Measurements from ENCODE around the gene SLC9A9.

SLC9A9 gene

DNA sequence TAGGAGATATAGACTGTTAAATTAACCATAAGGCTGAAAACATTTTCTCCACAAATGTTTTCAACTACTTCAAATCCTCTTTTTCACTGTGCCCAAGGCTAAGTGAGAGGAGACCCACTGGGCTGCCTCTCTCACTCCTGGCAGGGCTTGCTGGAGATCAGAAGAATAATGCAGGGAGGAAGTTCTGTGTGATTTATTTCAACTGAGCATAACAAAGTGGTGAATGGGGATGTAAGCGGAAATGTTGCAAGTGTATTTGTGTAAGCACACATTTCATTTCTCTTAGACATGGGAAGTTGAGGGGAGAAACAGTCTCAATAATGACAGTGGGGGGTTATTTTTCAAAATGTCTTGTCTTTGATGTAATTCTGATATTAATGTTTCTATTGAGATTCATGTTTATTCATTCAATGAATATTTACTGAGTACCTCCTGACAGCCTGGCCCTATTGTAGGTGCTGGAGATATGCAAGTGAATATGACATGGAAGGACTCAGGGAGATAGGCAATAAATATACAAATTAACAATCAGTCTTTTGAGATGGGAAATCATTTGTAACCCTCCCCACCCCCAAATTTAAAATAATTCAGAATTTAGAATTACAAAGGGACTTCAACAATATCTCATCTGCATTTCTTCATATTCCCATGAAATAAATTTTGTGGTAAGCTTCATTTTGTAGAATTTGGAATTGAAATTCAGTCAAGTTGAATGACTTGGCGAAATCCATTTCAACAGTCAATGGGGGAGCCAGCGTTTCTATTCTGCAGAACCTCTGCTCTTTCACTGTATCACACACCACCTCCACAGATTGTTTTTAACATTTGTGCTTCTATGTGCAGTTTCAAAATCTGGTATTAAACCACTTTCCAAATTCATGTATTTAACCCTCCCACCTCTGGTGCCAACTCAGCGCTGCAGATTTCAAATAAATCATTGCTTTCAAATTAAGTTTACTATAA lies 247.2 kb downstream of the SLC9A9 start:
- DNase-seq (ENCODE audit: low read depth in 2 of 2), result no peak

- DNase-seq (ENCODE audit: low read depth in 2 of 2), result no peak
Measured at GRCh38 chr3:143597774-143598652, 250.3 kb downstream of the SLC9A9 start.

GRCh38 chr3:143596957-143597642 lies 251.2 kb downstream of the SLC9A9 start:
- no peak for DNase-seq (ENCODE audit: low read depth in 2 of 2)

GRCh38 chr3:143595456-143596077 lies 252.7 kb downstream of the SLC9A9 start:
- no peak for DNase-seq (ENCODE audit: low read depth in 2 of 2)

- no peak for DNase-seq (ENCODE audit: low read depth in 2 of 2)
Measured at GRCh38 chr3:143594206-143594605, 254.1 kb downstream of the SLC9A9 start.

- no peak for DNase-seq (ENCODE audit: low read depth in 2 of 2)
Measured at GRCh38 chr3:143590660-143591059, 257.6 kb downstream of the SLC9A9 start.

DNA sequence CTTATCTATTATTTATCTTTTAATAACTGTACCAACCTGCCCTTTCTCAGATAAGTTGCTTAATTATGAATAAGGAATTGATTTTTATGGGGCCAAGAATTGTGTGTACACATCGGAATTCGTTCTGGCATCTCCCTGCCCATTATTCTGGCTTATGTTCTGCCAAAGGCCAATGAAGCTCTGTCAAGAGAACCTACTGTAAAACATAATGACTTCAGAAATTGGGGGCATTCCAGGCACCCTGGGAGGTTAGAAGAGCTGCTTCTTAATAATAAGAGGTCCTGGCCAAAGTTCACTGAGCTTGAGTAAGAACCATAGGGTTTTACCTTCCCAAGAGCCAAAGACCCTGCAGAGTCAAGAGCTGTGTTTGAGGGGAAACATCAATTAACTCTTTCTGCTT lies 261.7 kb downstream of the SLC9A9 start:
- no peak for DNase-seq (ENCODE audit: low read depth in 2 of 2)

GRCh38 chr3:143585720-143586456 lies 262.4 kb downstream of the SLC9A9 start:
- no peak for DNase-seq (ENCODE audit: low read depth in 2 of 2)

DNA sequence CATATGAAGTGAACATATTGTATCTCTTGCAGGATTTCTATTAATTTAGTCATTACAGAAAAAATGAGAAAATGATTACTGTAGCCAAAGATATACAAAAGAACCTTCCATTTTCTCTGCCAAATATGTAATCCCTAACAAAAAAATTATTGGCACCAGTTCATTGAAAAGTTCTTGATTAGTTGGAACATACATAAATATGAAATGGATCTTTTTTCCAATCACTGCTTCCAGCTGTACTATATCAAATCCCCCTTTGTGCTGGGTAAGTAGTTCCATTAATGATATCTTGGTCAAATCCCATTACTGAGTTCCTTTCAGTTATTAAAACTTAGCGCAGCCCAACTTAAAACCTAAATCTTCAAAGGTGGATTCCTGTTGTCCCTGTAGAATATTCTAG lies 263.8 kb downstream of the SLC9A9 start:
- no peak for DNase-seq (ENCODE audit: low read depth in 2 of 2)

DNA sequence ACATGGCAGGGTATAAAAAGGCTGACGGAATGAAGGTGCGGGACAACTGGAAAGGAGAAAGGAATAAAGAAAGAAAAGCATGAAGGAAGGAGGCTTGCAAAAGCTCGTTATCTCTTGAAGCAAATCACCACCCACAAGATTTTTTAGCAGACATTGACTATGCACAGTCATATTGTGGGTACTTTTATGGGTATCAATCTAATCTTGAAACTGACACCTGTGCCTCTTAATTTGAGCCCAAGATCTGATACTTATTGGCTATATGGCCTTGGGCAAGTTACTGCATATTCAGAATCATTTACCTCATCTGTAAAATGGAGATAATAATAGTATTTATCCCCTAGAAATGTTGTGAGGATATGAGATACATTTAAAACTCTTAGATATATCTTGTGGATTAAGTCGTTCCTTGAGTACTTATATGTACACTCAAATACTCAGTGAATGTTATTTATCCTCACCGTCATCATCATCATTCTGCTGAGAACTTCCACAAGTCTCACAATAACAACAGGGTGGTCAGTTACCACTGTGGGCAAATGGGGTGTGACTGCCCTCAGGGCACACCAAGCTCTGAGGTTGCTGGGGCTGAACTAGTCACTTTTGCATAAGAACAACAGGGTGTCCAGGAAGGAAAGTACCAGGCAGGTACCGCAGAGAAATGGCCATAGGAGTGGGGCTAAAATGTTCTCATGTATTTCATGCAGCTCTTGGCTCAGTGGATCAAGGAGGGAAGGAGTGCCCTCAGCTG lies 266.1 kb downstream of the SLC9A9 start:
- no peak for DNase-seq (ENCODE audit: low read depth in 2 of 2)

- DNase-seq (ENCODE audit: low read depth in 2 of 2), result no peak
Measured at GRCh38 chr3:143578810-143579435, 269.3 kb downstream of the SLC9A9 start.

DNA sequence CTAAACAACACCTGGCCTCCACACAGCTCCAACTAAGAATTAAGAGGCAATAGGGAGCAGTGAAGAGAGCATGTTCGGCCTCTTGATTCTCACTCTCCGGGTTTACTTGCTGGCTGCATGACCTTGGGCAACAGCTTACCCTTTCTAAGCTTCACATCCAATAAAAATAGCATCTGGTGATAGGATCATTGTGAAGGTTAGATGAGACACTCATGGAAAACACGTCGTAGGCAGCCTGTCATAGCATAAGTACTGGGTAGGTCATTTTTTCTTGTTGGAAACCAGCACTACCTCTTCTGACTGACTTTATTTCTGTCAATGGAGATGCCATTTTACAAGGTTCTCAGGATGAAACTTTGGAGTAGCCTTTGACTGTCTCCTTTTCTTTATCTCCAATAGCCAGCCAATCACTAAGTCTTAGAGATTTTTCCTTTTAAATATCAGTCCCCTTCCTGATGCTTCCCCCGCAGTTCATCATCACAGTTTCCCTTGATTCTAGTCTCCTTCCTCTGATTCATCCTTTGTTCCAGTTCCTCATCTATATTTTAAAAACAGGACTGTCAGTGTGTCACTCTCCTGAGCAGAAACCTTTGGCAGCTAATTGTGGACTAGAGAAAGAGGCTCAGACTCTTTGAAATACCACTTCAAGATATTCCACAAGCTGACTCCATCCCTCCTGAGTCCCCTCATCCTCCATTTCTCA lies 271.5 kb downstream of the SLC9A9 start:
- no peak for DNase-seq (ENCODE audit: low read depth in 2 of 2)

DNA sequence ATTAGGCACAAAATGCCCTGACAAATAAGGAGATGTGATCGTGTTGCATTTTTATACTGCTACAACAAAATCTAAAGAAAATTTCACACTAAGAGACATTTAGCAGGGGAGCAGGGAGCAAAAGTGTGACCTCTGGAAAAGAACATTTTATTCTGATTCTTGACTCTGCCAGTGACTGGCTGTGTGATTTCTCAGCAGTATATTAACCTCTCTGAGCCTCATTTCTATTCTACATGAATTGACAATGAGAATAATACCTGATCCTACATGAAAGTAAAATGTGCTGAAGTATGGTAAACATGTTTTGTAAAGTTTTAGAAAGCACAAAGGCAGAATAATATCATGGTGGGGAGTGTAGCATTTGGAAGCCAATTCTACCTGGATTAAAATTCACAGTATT lies 273.3 kb downstream of the SLC9A9 start:
- no peak for DNase-seq (ENCODE audit: low read depth in 2 of 2)

DNA sequence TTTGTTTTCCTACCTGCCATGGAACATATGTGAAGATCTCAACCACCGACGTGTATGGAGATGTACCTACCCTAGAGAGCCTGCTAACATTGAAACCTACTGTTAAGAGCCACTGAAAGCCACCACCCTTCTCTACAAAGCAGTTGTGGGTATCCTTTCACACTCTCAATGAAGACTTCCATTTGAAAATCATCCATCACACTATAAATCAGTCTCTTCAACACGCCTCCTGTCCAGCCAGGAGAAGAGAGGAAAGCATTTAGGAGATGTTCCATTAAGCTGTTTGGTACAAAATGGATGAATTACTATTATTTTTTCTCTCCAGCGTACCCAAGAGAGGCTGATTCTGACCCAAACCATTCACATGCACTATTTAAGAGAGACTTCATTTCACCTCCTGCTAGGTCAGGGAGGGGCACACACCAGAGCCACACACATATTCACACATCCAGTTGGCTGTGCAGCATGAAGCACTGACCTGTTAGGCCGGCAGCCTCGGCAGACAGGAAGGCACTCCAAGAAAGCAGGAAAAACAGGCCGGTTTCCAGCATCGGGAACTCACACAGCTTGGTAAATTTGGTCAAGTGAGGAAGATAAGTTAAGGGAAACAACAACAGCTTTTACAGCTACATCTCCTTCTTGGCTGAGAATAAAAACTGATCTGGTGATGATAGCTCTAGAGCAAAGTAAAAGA lies 274.5 kb downstream of the SLC9A9 start:
- no peak for DNase-seq (ENCODE audit: low read depth in 2 of 2)

DNA sequence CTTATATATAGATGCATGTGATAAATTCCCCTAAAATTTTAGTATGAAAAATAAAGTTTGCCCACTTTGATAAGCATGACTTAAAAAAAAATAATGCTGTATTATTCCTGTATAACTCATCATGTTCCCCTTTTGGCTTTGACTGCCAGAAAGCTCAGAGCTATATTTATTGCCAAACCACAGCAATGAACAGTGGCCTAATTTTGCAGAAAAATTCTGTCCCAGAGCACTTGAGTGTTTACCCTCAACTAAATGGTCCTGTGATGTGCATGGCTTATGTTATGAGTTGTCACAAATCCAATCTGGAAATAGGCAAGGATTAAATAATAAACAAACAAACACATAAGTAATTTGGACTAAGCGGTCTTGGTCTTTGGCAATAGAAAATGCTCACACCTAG lies 276.7 kb downstream of the SLC9A9 start:
- no peak for DNase-seq (ENCODE audit: low read depth in 2 of 2)

DNA sequence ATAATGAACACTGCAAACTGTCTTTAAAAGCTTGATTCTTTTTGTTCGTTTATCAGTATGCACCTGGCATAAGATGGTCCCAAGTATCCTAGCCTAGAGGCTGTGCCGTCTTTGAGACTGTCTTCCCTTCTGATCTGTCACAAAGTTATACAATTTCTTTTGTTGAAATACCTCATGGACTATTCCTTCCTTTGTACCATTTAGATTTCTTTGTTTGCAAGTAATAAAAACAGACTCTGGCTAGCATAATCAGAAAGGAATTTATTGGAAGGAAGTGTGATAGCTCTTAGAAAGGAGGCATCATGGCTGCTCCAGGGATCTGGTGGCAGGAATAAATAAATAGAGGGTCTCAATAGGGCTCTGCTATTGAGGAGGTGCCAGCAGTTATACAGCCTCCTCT lies 280.4 kb downstream of the SLC9A9 start:
- no peak for DNase-seq (ENCODE audit: low read depth in 2 of 2)

- DNase-seq (ENCODE audit: low read depth in 2 of 2), result no peak
Measured at GRCh38 chr3:143565951-143566350, 282.3 kb downstream of the SLC9A9 start.

GRCh38 chr3:143563786-143564185 lies 284.5 kb downstream of the SLC9A9 start:
- no peak for DNase-seq (ENCODE audit: low read depth in 2 of 2)
